Loucy (cell line): Measurements from ENCODE around the gene USP25.

ENCODE experiments used
- H2AFZ ChIP-seq: fragments of 200-600 bp; sonication (generic); 2 replicates; pipeline ENCODE4 v1.6.0; 2016; ENCODE audit warnings: antibody characterized with exemption, mild to moderate bottlenecking, low read length, moderate library complexity
- H3F3A ChIP-seq: fragments of 200-600 bp; 2 replicates; pipeline ENCODE4 v1.6.0; 2016; ENCODE audit warnings: antibody characterized with exemption, low read depth, mild to moderate bottlenecking
- H3K27me3 ChIP-seq: fragments of 200-600 bp; sonication (generic); 2 replicates; pipeline ENCODE4 v1.6.1; 2014; ENCODE audit warnings: low read length, mild to moderate bottlenecking; ENCODE audit not compliant: insufficient read depth, poor library complexity, severe bottlenecking
- H3K36me3 ChIP-seq: fragments of 200-600 bp; sonication (generic); 2 replicates; pipeline ENCODE4 v1.6.1; 2016; ENCODE audit warnings: low read length; ENCODE audit not compliant: insufficient read depth
- H3K4me1 ChIP-seq: fragments of 200-600 bp; sonication (generic); 2 replicates; pipeline ENCODE4 v1.5.1; 2014; ENCODE audit warnings: low read length, mild to moderate bottlenecking; ENCODE audit not compliant: insufficient read depth, poor library complexity, severe bottlenecking
- H3K4me2 ChIP-seq: fragments of 200-600 bp; sonication (generic); 2 replicates; pipeline ENCODE4 v1.6.0; 2014; ENCODE audit warnings: antibody characterized with exemption, low read length, low read depth, mild to moderate bottlenecking; ENCODE audit not compliant: poor library complexity, severe bottlenecking
- H3K4me3 ChIP-seq: fragments of 200-600 bp; sonication (generic); 2 replicates; pipeline ENCODE4 v1.5.1; 2014; ENCODE audit warnings: low read length, mild to moderate bottlenecking, mixed read lengths; ENCODE audit not compliant: poor library complexity, severe bottlenecking
- H3K79me2 ChIP-seq: fragments of 200-600 bp; sonication (generic); 2 replicates; pipeline ENCODE4 v1.6.1; 2014; ENCODE audit warnings: low read length; ENCODE audit not compliant: insufficient read depth
- H3K9ac ChIP-seq: fragments of 200-600 bp; sonication (generic); 2 replicates; pipeline ENCODE4 v1.6.0; 2014; ENCODE audit warnings: mild to moderate bottlenecking, low read depth, low read length, moderate library complexity; ENCODE audit not compliant: poor library complexity, severe bottlenecking
- H3K9me2 ChIP-seq: fragments of 200-600 bp; sonication (generic); replicated peaks from 2 replicates; pipeline ENCODE4 v1.6.1; 2016; ENCODE audit warnings: low read depth, low read length, mixed read lengths
- H3K9me3 ChIP-seq: fragments of 200-600 bp; sonication (generic); 2 replicates; pipeline ENCODE4 v1.6.1; 2014; ENCODE audit warnings: mild to moderate bottlenecking, antibody characterized with exemption, low read length, low read depth; ENCODE audit not compliant: insufficient read depth
- H4K20me1 ChIP-seq: fragments of 200-600 bp; sonication (generic); 2 replicates; pipeline ENCODE4 v1.6.0; 2014; ENCODE audit warnings: antibody characterized with exemption, low read length, mild to moderate bottlenecking; ENCODE audit not compliant: insufficient read depth, poor library complexity, severe bottlenecking
- EZH2phosphoT487 ChIP-seq: fragments of 200-600 bp; IDR thresholded peaks from 2 replicates; pipeline ENCODE4 v1.6.1; 2018; ENCODE audit warnings: antibody characterized with exemption, mild to moderate bottlenecking, moderate library complexity, borderline replicate concordance
- TF ChIP-seq, protein P1 (sequence below): fragments of 200-600 bp; sonication (generic); conservative IDR thresholded peaks from 2 replicates; pipeline ENCODE4 v1.5.1; 2014; ENCODE audit warnings: mild to moderate bottlenecking, antibody characterized with exemption, low read length

USP25 gene

DNA sequence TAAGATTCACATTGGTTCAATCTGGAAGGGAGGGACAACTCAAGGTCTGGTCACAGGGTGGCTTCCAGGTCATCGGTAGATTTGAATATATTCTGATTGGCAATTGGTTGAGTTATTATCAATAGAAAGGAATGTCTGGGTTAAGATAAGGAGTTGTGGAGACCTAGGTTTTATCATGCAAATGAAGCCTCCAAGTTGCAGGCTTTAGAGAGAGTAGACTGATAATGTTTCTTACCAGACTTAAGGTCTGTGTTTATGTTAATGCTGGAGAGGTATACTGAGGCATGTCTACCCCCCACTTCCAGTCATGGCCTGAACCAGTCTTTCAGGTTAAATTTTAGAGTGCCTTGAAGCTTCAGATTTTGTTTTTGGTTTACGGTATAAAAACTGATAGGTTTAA lies 29.7 kb downstream of the USP25 start:
- H3K9me3 ChIP-seq = 0 out of 2 replicates have a peak, but pooled peaks cover 6% of the 10 kb centered on the region
- no peaks in the 10 kb centered on the region for H3K36me3 ChIP-seq
- H3K9ac ChIP-seq = no peak overlapping the region
- no peak overlapping the region for H3K4me3 ChIP-seq
- no peak for TF ChIP-seq EZH2phosphoT487
- TF ChIP-seq, protein P1, sequence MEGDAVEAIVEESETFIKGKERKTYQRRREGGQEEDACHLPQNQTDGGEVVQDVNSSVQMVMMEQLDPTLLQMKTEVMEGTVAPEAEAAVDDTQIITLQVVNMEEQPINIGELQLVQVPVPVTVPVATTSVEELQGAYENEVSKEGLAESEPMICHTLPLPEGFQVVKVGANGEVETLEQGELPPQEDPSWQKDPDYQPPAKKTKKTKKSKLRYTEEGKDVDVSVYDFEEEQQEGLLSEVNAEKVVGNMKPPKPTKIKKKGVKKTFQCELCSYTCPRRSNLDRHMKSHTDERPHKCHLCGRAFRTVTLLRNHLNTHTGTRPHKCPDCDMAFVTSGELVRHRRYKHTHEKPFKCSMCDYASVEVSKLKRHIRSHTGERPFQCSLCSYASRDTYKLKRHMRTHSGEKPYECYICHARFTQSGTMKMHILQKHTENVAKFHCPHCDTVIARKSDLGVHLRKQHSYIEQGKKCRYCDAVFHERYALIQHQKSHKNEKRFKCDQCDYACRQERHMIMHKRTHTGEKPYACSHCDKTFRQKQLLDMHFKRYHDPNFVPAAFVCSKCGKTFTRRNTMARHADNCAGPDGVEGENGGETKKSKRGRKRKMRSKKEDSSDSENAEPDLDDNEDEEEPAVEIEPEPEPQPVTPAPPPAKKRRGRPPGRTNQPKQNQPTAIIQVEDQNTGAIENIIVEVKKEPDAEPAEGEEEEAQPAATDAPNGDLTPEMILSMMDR = no peak
- no peaks in the 10 kb centered on the region for H3K9me2 ChIP-seq
- H4K20me1 ChIP-seq = no peaks in the 10 kb centered on the region
- no peaks in the 10 kb centered on the region for H3K27me3 ChIP-seq
- H3F3A ChIP-seq = no peaks in the 10 kb centered on the region
- peaks cover 38% of the 10 kb centered on the region; the same call in 1 of the 2 replicates for H3K79me2 ChIP-seq
- no peak overlapping the region for H2AFZ ChIP-seq
- no peak overlapping the region for H3K4me2 ChIP-seq
- H3K4me1 ChIP-seq = peaks cover 8% of the 10 kb centered on the region

- Histone ChIP-seq H3K4me1 (peaks cover 8% of the 10 kb centered on the region), H3K9ac (no peak overlapping the region), H3K27me3 (no peaks in the 10 kb centered on the region), H4K20me1 (no peaks in the 10 kb centered on the region), H3K4me2 (no peak overlapping the region), H3K9me3 (0 out of 2 replicates have a peak, but pooled peaks cover 6% of the 10 kb centered on the region), H3F3A (no peaks in the 10 kb centered on the region), H3K4me3 (no peak overlapping the region), H3K36me3 (peaks cover 4% of the 10 kb centered on the region; the same call in 1 of the 2 replicates), H3K9me2 (no peaks in the 10 kb centered on the region), H3K79me2 (peaks cover 31% of the 10 kb centered on the region; the same call in 1 of the 2 replicates), H2AFZ (no peak overlapping the region)
- TF ChIP-seq, protein P1 = no peak
- no peak for TF ChIP-seq EZH2phosphoT487
Measured at GRCh38 chr21:15761507-15762100, 31.8 kb downstream of the USP25 start.

- TF ChIP-seq EZH2phosphoT487 = no peak
- TF ChIP-seq, protein P1 = no peak
- peaks cover 17% of the 10 kb centered on the region; the same call in 1 of the 2 replicates for H3K79me2 ChIP-seq
- no peaks in the 10 kb centered on the region for H3K9me2 ChIP-seq
- H3K36me3 ChIP-seq = peaks cover 4% of the 10 kb centered on the region
- no peak overlapping the region for H3K4me3 ChIP-seq
- no peaks in the 10 kb centered on the region for H3K27me3 ChIP-seq
- peaks cover 8% of the 10 kb centered on the region for H3K4me1 ChIP-seq
- no peak overlapping the region for H3K4me2 ChIP-seq
- H3F3A ChIP-seq = no peaks in the 10 kb centered on the region
- no peak overlapping the region for H2AFZ ChIP-seq
- no peaks in the 10 kb centered on the region for H3K9me3 ChIP-seq
- no peaks in the 10 kb centered on the region for H4K20me1 ChIP-seq
- H3K9ac ChIP-seq = no peak overlapping the region
Measured at GRCh38 chr21:15763359-15763758, 33.6 kb downstream of the USP25 start.
